Transverse colon (tissue), 4 donors: ENCODE results near the gene KCNN3.

Experiments
- EP300 ChIP-seq: sonication (generic); formaldehyde crosslinking; IDR thresholded peaks from one replicate; pipeline ENCODE4 v1.6.1; 2017; ENCODE audit warnings: antibody characterized with exemption, low read depth
- POLR2A ChIP-seq: fragments of 450-650 bp; IDR thresholded peaks from one replicate; pipeline ENCODE4 v1.6.1; 2016; ENCODE audit warnings: antibody characterized with exemption, mild to moderate bottlenecking, moderate library complexity
- POLR2AphosphoS5 ChIP-seq, 3 donors: sonication (generic); formaldehyde crosslinking; IDR thresholded peaks; one replicate each; pipeline ENCODE4 v1.6.1; 2016; ENCODE audit warnings: antibody characterized with exemption in 3 of 3
- TF ChIP-seq, protein P1 (sequence below), 5 experiments: fragments of 200-600 bp in 3 of 5; fragments of 450-650 bp in 2 of 5; sonication (generic) in 3 of 5; IDR thresholded peaks; 1 replicate in 2 of 5; 2 replicates in 3 of 5; pipeline ENCODE4 v1.5.1; 2016 to 2017; ENCODE audit warnings: antibody characterized with exemption in 5 of 5, inconsistent platforms in 3 of 5, mild to moderate bottlenecking in 2 of 5, moderate library complexity in 1 of 5

DNA sequence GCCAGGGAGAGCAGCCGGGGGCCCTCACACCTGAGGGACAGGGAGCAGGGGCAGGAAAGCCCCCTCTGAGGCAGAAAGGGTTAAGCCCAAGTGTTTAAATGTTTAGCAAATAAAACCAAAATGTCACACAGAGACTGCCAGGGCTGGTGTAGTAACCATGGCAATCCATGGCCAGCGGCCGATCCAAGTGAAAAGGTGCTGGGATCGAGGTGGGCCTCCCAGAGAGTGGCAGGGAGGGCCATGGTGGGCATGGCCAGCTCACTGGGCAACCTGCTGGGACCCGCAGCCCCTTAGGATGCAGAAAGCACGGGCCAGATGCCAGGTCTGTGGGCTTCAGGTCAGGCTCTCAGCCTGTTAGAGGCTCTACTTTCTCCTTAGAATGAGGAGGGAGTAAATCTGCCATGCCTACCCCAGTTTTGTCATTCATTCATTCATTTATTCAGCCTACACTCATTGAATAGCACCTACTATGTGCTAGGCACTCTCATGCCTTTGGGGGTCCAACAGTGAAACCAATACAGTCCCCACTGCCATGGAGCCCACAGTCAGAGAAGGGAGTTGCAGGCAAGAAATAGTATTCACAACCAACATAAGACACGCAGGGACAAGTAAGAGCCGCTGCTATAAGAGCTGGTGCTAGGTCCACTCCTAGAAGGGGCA, 56.1 kb downstream of the KCNN3 start:
- TF ChIP-seq, protein P1, sequence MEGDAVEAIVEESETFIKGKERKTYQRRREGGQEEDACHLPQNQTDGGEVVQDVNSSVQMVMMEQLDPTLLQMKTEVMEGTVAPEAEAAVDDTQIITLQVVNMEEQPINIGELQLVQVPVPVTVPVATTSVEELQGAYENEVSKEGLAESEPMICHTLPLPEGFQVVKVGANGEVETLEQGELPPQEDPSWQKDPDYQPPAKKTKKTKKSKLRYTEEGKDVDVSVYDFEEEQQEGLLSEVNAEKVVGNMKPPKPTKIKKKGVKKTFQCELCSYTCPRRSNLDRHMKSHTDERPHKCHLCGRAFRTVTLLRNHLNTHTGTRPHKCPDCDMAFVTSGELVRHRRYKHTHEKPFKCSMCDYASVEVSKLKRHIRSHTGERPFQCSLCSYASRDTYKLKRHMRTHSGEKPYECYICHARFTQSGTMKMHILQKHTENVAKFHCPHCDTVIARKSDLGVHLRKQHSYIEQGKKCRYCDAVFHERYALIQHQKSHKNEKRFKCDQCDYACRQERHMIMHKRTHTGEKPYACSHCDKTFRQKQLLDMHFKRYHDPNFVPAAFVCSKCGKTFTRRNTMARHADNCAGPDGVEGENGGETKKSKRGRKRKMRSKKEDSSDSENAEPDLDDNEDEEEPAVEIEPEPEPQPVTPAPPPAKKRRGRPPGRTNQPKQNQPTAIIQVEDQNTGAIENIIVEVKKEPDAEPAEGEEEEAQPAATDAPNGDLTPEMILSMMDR (IDR thresholded peaks at IDR 0.05), result no peak
- TF ChIP-seq POLR2A (no peak), POLR2AphosphoS5 (IDR thresholded peaks at IDR 0.05) (no peak), EP300 (no peak)
